Measurements from ENCODE around the gene PTMA. TPM values are rescaled to one million over a fixed set of nuclear protein-coding genes. Genes with fewer than 3 reads are reported as not detected.

The PTMA gene
- polyA plus RNA-seq, 3 donors, result 1,062 to 1,127 (median 1,072) TPM

DNA sequence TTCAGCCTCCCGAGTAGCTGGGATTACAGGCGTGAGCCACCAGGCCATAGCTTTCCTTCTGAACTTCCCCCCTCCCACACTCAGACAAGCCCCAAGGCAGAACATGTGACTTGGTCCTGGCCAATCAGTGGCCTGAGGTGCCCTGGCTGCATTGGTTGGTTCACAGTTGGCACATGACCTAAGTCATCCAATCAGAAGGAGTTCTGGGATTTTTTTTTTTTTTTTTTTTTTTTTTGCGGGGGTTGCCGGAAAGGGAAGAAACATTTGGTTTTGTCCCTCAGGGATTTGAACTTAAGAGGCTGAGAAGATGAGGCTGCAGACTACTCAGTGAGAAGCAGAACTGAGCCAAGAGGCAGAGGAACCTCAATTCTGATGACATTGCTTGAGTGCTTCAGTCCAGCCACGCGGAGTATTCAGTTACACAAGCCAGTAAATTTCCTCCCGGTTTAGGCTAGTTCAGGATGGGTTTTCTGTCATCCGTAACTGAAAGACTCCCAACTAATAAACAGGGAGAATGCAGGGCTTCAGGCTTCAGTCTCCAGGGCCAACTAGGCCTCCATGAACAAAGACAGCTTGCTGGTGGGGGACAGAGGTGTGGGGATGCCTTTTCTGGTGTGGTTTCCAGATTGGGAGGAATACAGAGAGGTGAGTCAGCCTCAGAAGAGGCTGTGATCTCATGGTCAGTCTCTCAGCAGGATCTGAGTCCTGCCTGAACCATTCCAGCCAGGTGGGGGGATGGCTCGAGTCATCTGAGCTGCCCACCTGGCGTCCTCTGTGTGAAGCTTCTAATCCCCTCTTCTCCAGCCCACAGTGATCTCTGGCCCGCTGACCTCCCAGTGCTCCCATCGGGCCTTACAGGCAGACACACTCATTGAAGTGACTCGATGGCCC, 9.2 kb downstream of the PTMA start:
- H4K20me1 ChIP-seq (ENCODE audit: insufficient read depth, low read length), result peaks cover 21% of the 10 kb centered on the region
- peaks cover 7 to 27% (median 10%) of the 10 kb centered on the region in 3 donors for H3K27me3 Mint-ChIP-seq (ENCODE audit: low read depth in 3 of 3)
- TF ChIP-seq, protein P1, sequence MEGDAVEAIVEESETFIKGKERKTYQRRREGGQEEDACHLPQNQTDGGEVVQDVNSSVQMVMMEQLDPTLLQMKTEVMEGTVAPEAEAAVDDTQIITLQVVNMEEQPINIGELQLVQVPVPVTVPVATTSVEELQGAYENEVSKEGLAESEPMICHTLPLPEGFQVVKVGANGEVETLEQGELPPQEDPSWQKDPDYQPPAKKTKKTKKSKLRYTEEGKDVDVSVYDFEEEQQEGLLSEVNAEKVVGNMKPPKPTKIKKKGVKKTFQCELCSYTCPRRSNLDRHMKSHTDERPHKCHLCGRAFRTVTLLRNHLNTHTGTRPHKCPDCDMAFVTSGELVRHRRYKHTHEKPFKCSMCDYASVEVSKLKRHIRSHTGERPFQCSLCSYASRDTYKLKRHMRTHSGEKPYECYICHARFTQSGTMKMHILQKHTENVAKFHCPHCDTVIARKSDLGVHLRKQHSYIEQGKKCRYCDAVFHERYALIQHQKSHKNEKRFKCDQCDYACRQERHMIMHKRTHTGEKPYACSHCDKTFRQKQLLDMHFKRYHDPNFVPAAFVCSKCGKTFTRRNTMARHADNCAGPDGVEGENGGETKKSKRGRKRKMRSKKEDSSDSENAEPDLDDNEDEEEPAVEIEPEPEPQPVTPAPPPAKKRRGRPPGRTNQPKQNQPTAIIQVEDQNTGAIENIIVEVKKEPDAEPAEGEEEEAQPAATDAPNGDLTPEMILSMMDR (IDR thresholded peaks at IDR 0.05), result no peak
- H3K4me2 ChIP-seq (replicated peaks; ENCODE audit: extremely low read depth, low read length, poor library complexity, severe bottlenecking), result no peak overlapping the region
- H3K27me3 ChIP-seq (ENCODE audit: control insufficient read depth in 2 of 2, insufficient read depth in 2 of 2, low read length in 2 of 2), result peaks cover 0 to 11% of the 10 kb centered on the region in 2 donors
- H3K4me1 Mint-ChIP-seq, result peaks cover 35% of the 10 kb centered on the region
- peak overlapping the region; percentile 10 to 22 for H3K27ac ChIP-seq (ENCODE audit: low read depth in 1 of 2, low read length in 2 of 2)
- H3K4me3 Mint-ChIP-seq, result no peak overlapping the region
- H3K9me3 ChIP-seq (replicated peaks in 1 of 2; ENCODE audit: control insufficient read depth in 1 of 2, insufficient read depth in 1 of 2, low read length in 2 of 2), result peaks cover 0 to 8% of the 10 kb centered on the region in 2 donors
- H3K4me1 ChIP-seq (ENCODE audit: control insufficient read depth in 1 of 2, insufficient read depth in 2 of 2, low read length in 2 of 2), result peaks cover 25 to 34% of the 10 kb centered on the region in 2 donors
- WGBS (ENCODE audit: insufficient coverage), result 79% methylated on average over 7 of the region's 13 CpGs
- peak overlapping the region in 5 of 7 donors; percentile 7 to 78 (median 48) for H3K27ac Mint-ChIP-seq
- peaks cover 3 to 10% (median 8%) of the 10 kb centered on the region in 7 donors for H3K9me3 Mint-ChIP-seq
- H3K4me3 ChIP-seq (replicated peaks in 1 of 3; ENCODE audit: low read depth in 2 of 3, low read length in 3 of 3), result no peak overlapping the region
- H3K79me2 ChIP-seq (ENCODE audit: insufficient read depth, low read length), result peaks cover under 1% of the 10 kb centered on the region
- peak; percentile 41 to 75 (median 56) for DNase-seq
- no peak overlapping the region for H3K9ac ChIP-seq (ENCODE audit: insufficient read depth, low read length, poor library complexity, severe bottlenecking)
- H2AFZ ChIP-seq (ENCODE audit: insufficient read depth, low read depth, low read length, poor library complexity, severe bottlenecking), result no peak overlapping the region
- H3K36me3 ChIP-seq (replicated peaks in 1 of 2; ENCODE audit: control insufficient read depth in 1 of 2, insufficient read depth in 2 of 2, low read length in 2 of 2), result peaks cover under 1% of the 10 kb centered on the region in 2 donors
- H3K36me3 Mint-ChIP-seq, result peaks cover 9 to 20% of the 10 kb centered on the region in 2 donors
- intact Hi-C loops (cut with micrococcal nuclease), result loop anchor here (5.0 to 10.0 kb wide), 3 partner anchors 35 to 203 kb away; no protein-coding TSS in a partner anchor

DNA sequence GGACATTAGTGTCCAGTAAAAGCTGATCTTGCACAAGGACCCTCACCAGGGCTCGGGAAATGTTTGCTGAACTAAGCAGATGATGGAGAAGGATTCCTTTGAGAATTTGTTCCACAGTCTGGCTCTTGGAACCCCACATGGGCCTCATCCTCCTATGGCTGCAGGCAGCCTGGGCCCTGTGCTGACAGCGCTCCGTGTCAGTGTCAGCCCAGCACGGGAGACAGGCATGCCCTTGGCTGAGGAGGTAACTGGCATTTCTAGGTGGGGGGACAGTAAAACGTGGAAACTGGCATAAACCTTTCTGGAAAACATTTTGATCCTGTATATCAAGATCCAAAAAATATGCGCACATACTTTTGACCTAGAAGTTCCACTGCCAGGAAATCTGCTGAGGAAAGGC, 10.5 kb downstream of the PTMA start:
- no peaks in the 10 kb centered on the region for H3K79me2 ChIP-seq (ENCODE audit: insufficient read depth, low read length)
- peaks cover 3 to 8% of the 10 kb centered on the region in 2 donors for H3K36me3 Mint-ChIP-seq
- H3K4me3 Mint-ChIP-seq, result no peak overlapping the region
- peaks cover 0 to 8% of the 10 kb centered on the region in 2 donors for H3K9me3 ChIP-seq (replicated peaks in 1 of 2; ENCODE audit: control insufficient read depth in 1 of 2, insufficient read depth in 1 of 2, low read length in 2 of 2)
- no peak overlapping the region for H2AFZ ChIP-seq (ENCODE audit: insufficient read depth, low read depth, low read length, poor library complexity, severe bottlenecking)
- peaks cover 0 to 11% of the 10 kb centered on the region in 2 donors for H3K27me3 ChIP-seq (ENCODE audit: control insufficient read depth in 2 of 2, insufficient read depth in 2 of 2, low read length in 2 of 2)
- no peak overlapping the region for H3K27ac Mint-ChIP-seq
- H3K27me3 Mint-ChIP-seq (ENCODE audit: low read depth in 3 of 3), result peaks cover 7 to 24% (median 11%) of the 10 kb centered on the region in 3 donors
- no peak overlapping the region for H3K4me2 ChIP-seq (replicated peaks; ENCODE audit: extremely low read depth, low read length, poor library complexity, severe bottlenecking)
- H3K4me3 ChIP-seq (replicated peaks in 1 of 3; ENCODE audit: low read depth in 2 of 3, low read length in 3 of 3), result no peak overlapping the region
- WGBS (ENCODE audit: insufficient coverage), result 93% methylated on average over 5 of the region's 6 CpGs
- intact Hi-C loops (cut with micrococcal nuclease), result loop anchor here (5.0 to 10.0 kb wide), 3 partner anchors 36 to 204 kb away; no protein-coding TSS in a partner anchor
- no peak overlapping the region for H3K9ac ChIP-seq (ENCODE audit: insufficient read depth, low read length, poor library complexity, severe bottlenecking)
- no peaks in the 10 kb centered on the region for H3K36me3 ChIP-seq (replicated peaks in 1 of 2; ENCODE audit: control insufficient read depth in 1 of 2, insufficient read depth in 2 of 2, low read length in 2 of 2)
- H4K20me1 ChIP-seq (ENCODE audit: insufficient read depth, low read length), result peaks cover 15% of the 10 kb centered on the region
- peaks cover 26% of the 10 kb centered on the region for H3K4me1 Mint-ChIP-seq
- peaks cover 3 to 10% (median 8%) of the 10 kb centered on the region in 7 donors for H3K9me3 Mint-ChIP-seq
- TF ChIP-seq, protein P1 (IDR thresholded peaks at IDR 0.05), result no peak
- H3K4me1 ChIP-seq (ENCODE audit: control insufficient read depth in 1 of 2, insufficient read depth in 2 of 2, low read length in 2 of 2), result peaks cover 18 to 26% of the 10 kb centered on the region in 2 donors
- no peak for DNase-seq
- H3K27ac ChIP-seq (ENCODE audit: low read depth in 1 of 2, low read length in 2 of 2), result no peak overlapping the region

Measured in CD14-positive monocyte (primary cell).